ENCODE results near the gene SPATA3. TPM values are rescaled to one million over a fixed set of nuclear protein-coding genes. Genes with fewer than 3 reads are reported as not detected.

The SPATA3 gene
- total and polyA plus RNA-seq, 2 of the 8 experiments (the other 6 are each of a cell fraction or from before 2014, with no cell fraction given): not detected

- peaks cover 3 to 5% (median 4%) of the 10 kb centered on the region in 4 experiments; a peak in 5 of 7 replicates for H3K4me1 ChIP-seq (replicated peaks in 1 of 4; ENCODE audit: control insufficient read depth in 3 of 4, insufficient read depth in 4 of 4, low read length in 3 of 4)
- no peak overlapping the region for H3K4me3 ChIP-seq (ENCODE audit: extremely low read depth in 1 of 4, insufficient read depth in 2 of 4, low read depth in 3 of 4, low read length in 4 of 4)
- H3K27me3 ChIP-seq (replicated peaks in 1 of 4; ENCODE audit: control insufficient read depth in 3 of 4, extremely low read depth in 1 of 4, insufficient read depth in 3 of 4, low read length in 3 of 4): peaks cover 0 to 35% (median 17%) of the 10 kb centered on the region in 4 experiments; a peak in 6 of 7 replicates
- no peak overlapping the region for H2BK5ac ChIP-seq (ENCODE audit: low read depth, low read length)
- FAIRE-seq: no peak
- no peak overlapping the region for H3K4ac ChIP-seq (replicated peaks; ENCODE audit: insufficient read length, low read depth, low read length)
- H2BK15ac ChIP-seq (ENCODE audit: low read length): 0 out of 2 replicates have a peak overlapping the region, but pooled peaks have one; percentile 81
- TF ChIP-seq SP4 (IDR thresholded peaks at IDR 0.05; ENCODE audit: low read length): no peak
- H2AK5ac ChIP-seq (ENCODE audit: low read depth, low read length): no peak overlapping the region
- H3K4me2 ChIP-seq (ENCODE audit: insufficient read depth in 1 of 2, low read depth in 2 of 2, low read length in 2 of 2): no peak overlapping the region
- H4K91ac ChIP-seq (replicated peaks; ENCODE audit: insufficient read length, low read length): no peak overlapping the region
- H4K8ac ChIP-seq (ENCODE audit: extremely low read depth, insufficient read depth, low read length): no peak overlapping the region; the same call in 1 of the 2 replicates
- H2AFZ ChIP-seq (ENCODE audit: low read length): no peak overlapping the region
- H3K27ac ChIP-seq (ENCODE audit: low read depth, low read length): no peak overlapping the region
- CTCF ChIA-PET (ENCODE audit: partially characterized antibody): interaction anchor here (0.5 to 3.4 kb wide), 11 partner anchors 10 to 227 kb away, joined by 3 to 38 read pairs (median 5); partner anchors contain the start of gene GPR55
- no peak overlapping the region for H2BK12ac ChIP-seq (ENCODE audit: low read depth, low read length)
- peaks cover 5% of the 10 kb centered on the region; the same call in 1 of the 2 replicates for H3K23me2 ChIP-seq (ENCODE audit: low read depth, low read length)
- no peak overlapping the region for H2BK120ac ChIP-seq (replicated peaks; ENCODE audit: low read depth, low read length)
- H3K18ac ChIP-seq (ENCODE audit: extremely low read depth, low read length): no peak overlapping the region
- H4K5ac ChIP-seq (ENCODE audit: insufficient read length, low read depth, low read length): no peak overlapping the region
- H3K9me3 ChIP-seq (ENCODE audit: insufficient read depth in 2 of 2, low read depth in 1 of 2, low read length in 1 of 2): no peaks in the 10 kb centered on the region
- no peak overlapping the region for H3K9ac ChIP-seq (replicated peaks in 1 of 4; ENCODE audit: extremely low read depth in 1 of 4, low read depth in 3 of 4, low read length in 3 of 4)
- 81% methylated on average over 3 of the region's 5 CpGs; no CpG with 5 or more reads in 1 of the 2 experiments for WGBS, 2 experiments (ENCODE audit: extremely low coverage in 1 of 2, insufficient coverage in 1 of 2, insufficient read length in 1 of 2, insufficient replicate concordance in 2 of 2, low coverage in 1 of 2, low lambda C conversion rate in 2 of 2, missing lambda C conversion rate in 1 of 2)
- H2BK20ac ChIP-seq (ENCODE audit: low read length): no peak overlapping the region
- no peak overlapping the region for H3K14ac ChIP-seq (ENCODE audit: insufficient read length)
- H3K23ac ChIP-seq (ENCODE audit: insufficient read length): no peak overlapping the region
- POLR2A ChIA-PET (ENCODE audit: partially characterized antibody): interaction anchor here (1.5 kb wide), 1 partner anchor 8 kb away, joined by 4 read pairs; no protein-coding TSS in a partner anchor
- H3K79me2 ChIP-seq (ENCODE audit: control insufficient read depth in 1 of 2, insufficient read depth in 2 of 2, low read length in 2 of 2): no peaks in the 10 kb centered on the region
- DNase-seq (ENCODE audit: low read depth in 1 of 2, low spot score in 2 of 2): no peak
- H3K36me3 ChIP-seq (ENCODE audit: control insufficient read depth in 2 of 4, insufficient read depth in 4 of 4, low read length in 3 of 4): no peaks in the 10 kb centered on the region
- no peak overlapping the region for H3K56ac ChIP-seq (replicated peaks; ENCODE audit: insufficient read length, low read depth, low read length)
- no peaks in the 10 kb centered on the region for H4K20me1 ChIP-seq (replicated peaks in 1 of 2; ENCODE audit: control insufficient read depth in 1 of 2, insufficient read depth in 2 of 2, low read length in 2 of 2)
- H3K79me1 ChIP-seq (ENCODE audit: low read depth, low read length): no peaks in the 10 kb centered on the region
Measured at GRCh38 chr2:231051116-231051515, 55.2 kb downstream of the SPATA3 start.
